ENCODE results near the gene TSPAN18.

The TSPAN18 gene

GRCh38 chr11:44904261-44905020, 177.7 kb downstream of the TSPAN18 start:
- no peak for DNase-seq

- no peak for DNase-seq
Observed at GRCh38 chr11:44905131-44905866, 178.5 kb downstream of the TSPAN18 start.

- no peak for DNase-seq
Observed at GRCh38 chr11:44906649-44907048, 179.9 kb downstream of the TSPAN18 start.

- no peak for DNase-seq
Observed at GRCh38 chr11:44909557-44909956, 182.8 kb downstream of the TSPAN18 start.

GRCh38 chr11:44910591-44910990, 183.8 kb downstream of the TSPAN18 start:
- DNase-seq, result no peak

- DNase-seq, result peak; percentile 62
Observed at GRCh38 chr11:44911029-44911814, 184.5 kb downstream of the TSPAN18 start.

- no peak for DNase-seq
Observed at GRCh38 chr11:44912270-44912987, 185.7 kb downstream of the TSPAN18 start.

GRCh38 chr11:44913502-44913901, 186.7 kb downstream of the TSPAN18 start:
- DNase-seq, result no peak

GRCh38 chr11:44914105-44914504, 187.3 kb downstream of the TSPAN18 start:
- DNase-seq, result no peak

- DNase-seq, result no peak
Observed at GRCh38 chr11:44915004-44915403, 188.2 kb downstream of the TSPAN18 start.

- DNase-seq, result no peak
Observed at GRCh38 chr11:44915621-44916020, 188.9 kb downstream of the TSPAN18 start.

GRCh38 chr11:44916331-44916730, 189.6 kb downstream of the TSPAN18 start:
- no peak for DNase-seq

GRCh38 chr11:44916801-44917385, 190.1 kb downstream of the TSPAN18 start:
- no peak for DNase-seq

- DNase-seq, result no peak
Observed at GRCh38 chr11:44917741-44918140, 191.0 kb downstream of the TSPAN18 start.

GRCh38 chr11:44920451-44920850, 193.7 kb downstream of the TSPAN18 start:
- DNase-seq, result no peak

GRCh38 chr11:44923115-44923514, 196.4 kb downstream of the TSPAN18 start:
- no peak for DNase-seq

GRCh38 chr11:44923806-44924205, 197.0 kb downstream of the TSPAN18 start:
- DNase-seq, result no peak

GRCh38 chr11:44926036-44926435, 199.3 kb downstream of the TSPAN18 start:
- no peak for DNase-seq

GRCh38 chr11:44927174-44927661, 200.5 kb downstream of the TSPAN18 start:
- DNase-seq, result peak; percentile 29

GRCh38 chr11:44928144-44928543, 201.4 kb downstream of the TSPAN18 start:
- DNase-seq, result no peak

- no peak for DNase-seq
Observed at GRCh38 chr11:44928816-44929215, 202.1 kb downstream of the TSPAN18 start.

- DNase-seq, result no peak
Observed at GRCh38 chr11:44930588-44931302, 204.0 kb downstream of the TSPAN18 start.

Measured in NK-92 treated with Interleukin-12 subunit alpha and Interleukin-12 subunit beta, amount 100 ng/mL, for 24 hours (cell line).